IMR-90 (cell line): ENCODE results near the gene ESPL1.

Experiments used
- MAZ ChIP-seq: IDR thresholded peaks from 2 replicates; pipeline ENCODE4 v1.6.1; 2012; ENCODE audit warnings: low read depth, mild to moderate bottlenecking, low read length, improper control_type of control experiment, moderate library complexity, borderline replicate concordance
- MXI1 ChIP-seq: IDR thresholded peaks from 2 replicates; pipeline ENCODE4 v1.6.1; 2012; ENCODE audit warnings: low read depth, mild to moderate bottlenecking, low read length, moderate library complexity, borderline replicate concordance
- NFE2L2 ChIP-seq: fragments of 150-350 bp; IDR thresholded peaks from 2 replicates; pipeline ENCODE4 v1.6.1; 2016; ENCODE audit warnings: low read depth, mild to moderate bottlenecking, low read length
- POLR2A ChIP-seq: IDR thresholded peaks from 2 replicates; pipeline ENCODE4 v1.6.1; 2012; ENCODE audit warnings: mild to moderate bottlenecking, low read depth, low read length
- RAD21 ChIP-seq: IDR thresholded peaks from 2 replicates; pipeline ENCODE4 v1.6.1; 2012; ENCODE audit warnings: low read length, improper control_type of control experiment
- RCOR1 ChIP-seq: IDR thresholded peaks from 2 replicates; pipeline ENCODE4 v1.6.1; 2012; ENCODE audit warnings: mild to moderate bottlenecking, low read length, improper control_type of control experiment; ENCODE audit not compliant: insufficient replicate concordance
- SMC3 ChIP-seq: fragments of 150-350 bp; IDR thresholded peaks from 2 replicates; pipeline ENCODE4 v1.6.1; 2016; ENCODE audit warnings: low read depth, mild to moderate bottlenecking, antibody characterized with exemption, low read length, moderate library complexity
- TF ChIP-seq, protein P1 (sequence below): conservative IDR thresholded peaks from 2 replicates; pipeline ENCODE4 v1.5.1; 2012; ENCODE audit warnings: mild to moderate bottlenecking, low read depth, low read length, improper control_type of control experiment

DNA sequence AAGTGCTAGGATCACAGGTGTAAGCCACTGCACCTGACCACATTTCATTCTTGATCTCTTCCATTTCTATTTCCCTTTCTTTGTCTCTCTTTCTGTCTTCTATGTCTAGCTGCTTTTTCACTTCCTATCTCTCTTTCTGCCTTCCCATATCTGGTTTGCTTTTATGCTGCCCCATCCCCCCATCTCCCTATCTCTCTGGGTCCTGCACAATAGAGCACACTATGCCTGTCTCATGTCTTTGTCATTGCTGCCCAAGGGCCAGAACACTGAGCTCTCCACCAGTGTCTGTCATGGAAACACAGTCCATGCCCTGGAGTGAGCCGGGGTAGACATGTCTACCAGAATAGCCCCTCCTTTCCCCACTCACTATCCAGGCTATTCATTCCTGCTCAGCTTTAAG is 23.8 kb upstream of the ESPL1 start:
- TF ChIP-seq, protein P1, sequence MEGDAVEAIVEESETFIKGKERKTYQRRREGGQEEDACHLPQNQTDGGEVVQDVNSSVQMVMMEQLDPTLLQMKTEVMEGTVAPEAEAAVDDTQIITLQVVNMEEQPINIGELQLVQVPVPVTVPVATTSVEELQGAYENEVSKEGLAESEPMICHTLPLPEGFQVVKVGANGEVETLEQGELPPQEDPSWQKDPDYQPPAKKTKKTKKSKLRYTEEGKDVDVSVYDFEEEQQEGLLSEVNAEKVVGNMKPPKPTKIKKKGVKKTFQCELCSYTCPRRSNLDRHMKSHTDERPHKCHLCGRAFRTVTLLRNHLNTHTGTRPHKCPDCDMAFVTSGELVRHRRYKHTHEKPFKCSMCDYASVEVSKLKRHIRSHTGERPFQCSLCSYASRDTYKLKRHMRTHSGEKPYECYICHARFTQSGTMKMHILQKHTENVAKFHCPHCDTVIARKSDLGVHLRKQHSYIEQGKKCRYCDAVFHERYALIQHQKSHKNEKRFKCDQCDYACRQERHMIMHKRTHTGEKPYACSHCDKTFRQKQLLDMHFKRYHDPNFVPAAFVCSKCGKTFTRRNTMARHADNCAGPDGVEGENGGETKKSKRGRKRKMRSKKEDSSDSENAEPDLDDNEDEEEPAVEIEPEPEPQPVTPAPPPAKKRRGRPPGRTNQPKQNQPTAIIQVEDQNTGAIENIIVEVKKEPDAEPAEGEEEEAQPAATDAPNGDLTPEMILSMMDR = no peak
- TF ChIP-seq POLR2A (no peak), MXI1 (no peak), NFE2L2 (no peak), MAZ (no peak), RCOR1 (no peak), RAD21 (no peak), SMC3 (no peak)
